ENCODE results near the gene PPP1R13B.

The PPP1R13B gene

GRCh38 chr14:103862393-103862782, 15.0 kb upstream of the PPP1R13B start:
- WGBS, 2 donors (ENCODE audit: extremely low coverage in 2 of 2, insufficient read length in 2 of 2, insufficient replicate concordance in 1 of 2): no CpG with 5 or more reads among the region's 7 CpGs
- H2BK5ac ChIP-seq (ENCODE audit: low read length): no peak overlapping the region
- H3K36me3 ChIP-seq (replicated peaks in 1 of 2; ENCODE audit: control insufficient read depth in 2 of 2, insufficient read depth in 2 of 2, low read length in 2 of 2): no peaks in the 10 kb centered on the region
- no peak overlapping the region for H3K14ac ChIP-seq (ENCODE audit: low read length)
- no peaks in the 10 kb centered on the region for H3K79me1 ChIP-seq (ENCODE audit: low read depth, low read length)
- no peak overlapping the region for H3K18ac ChIP-seq (ENCODE audit: low read length)
- H4K8ac ChIP-seq (ENCODE audit: low read depth, low read length): no peak overlapping the region
- no peak overlapping the region for H3K23ac ChIP-seq (ENCODE audit: low read depth, low read length, poor library complexity)
- H3K9ac ChIP-seq (ENCODE audit: low read depth, low read length, poor library complexity): no peak overlapping the region
- no peak overlapping the region for H3K4ac ChIP-seq (ENCODE audit: low read length)
- DNase-seq (ENCODE audit: low spot score): no peak
- no peak overlapping the region for H2BK120ac ChIP-seq (ENCODE audit: low read depth, low read length)
- no peak overlapping the region for H2AK5ac ChIP-seq (ENCODE audit: low read depth, low read length)
- no peak overlapping the region for H3K27ac ChIP-seq (replicated peaks; ENCODE audit: low read length)
- no peak overlapping the region for H2BK15ac ChIP-seq (ENCODE audit: low read length)
- no peaks in the 10 kb centered on the region for H3K4me1 ChIP-seq (ENCODE audit: control insufficient read depth in 2 of 2, insufficient read depth in 1 of 2, low read depth in 1 of 2, low read length in 2 of 2)
- no peak overlapping the region for H3K4me2 ChIP-seq (ENCODE audit: insufficient read depth, low read length, poor library complexity, severe bottlenecking)
- no peak overlapping the region for H2AFZ ChIP-seq (ENCODE audit: low read length)
- H2BK12ac ChIP-seq (ENCODE audit: low read length): no peak overlapping the region
- no peak overlapping the region for H4K91ac ChIP-seq (ENCODE audit: low read depth, low read length, poor library complexity)
- H3K4me3 ChIP-seq (ENCODE audit: low read length in 2 of 2): no peak overlapping the region
- no peaks in the 10 kb centered on the region for H3K9me3 ChIP-seq (replicated peaks in 1 of 2; ENCODE audit: control insufficient read depth in 2 of 2, insufficient read depth in 1 of 2, low read depth in 1 of 2, low read length in 2 of 2)
- H3K27me3 ChIP-seq (ENCODE audit: control insufficient read depth in 3 of 3, insufficient read depth in 3 of 3, low read depth in 1 of 3, low read length in 3 of 3): peaks cover 0 to 9% (median 0%) of the 10 kb centered on the region in 3 experiments

GRCh38 chr14:103861413-103862392, 14.3 kb upstream of the PPP1R13B start:
- no peak overlapping the region for H2BK5ac ChIP-seq (ENCODE audit: low read length)
- no peak overlapping the region for H3K14ac ChIP-seq (ENCODE audit: low read length)
- H3K4me3 ChIP-seq (ENCODE audit: low read length in 2 of 2): no peak overlapping the region

GRCh38 chr14:103859416-103860202, 12.2 kb upstream of the PPP1R13B start:
- H3K14ac ChIP-seq (ENCODE audit: low read length): peak overlapping the region; percentile 1
- no peak overlapping the region for H3K18ac ChIP-seq (ENCODE audit: low read length)
- no peaks in the 10 kb centered on the region for H3K9me3 ChIP-seq (replicated peaks in 1 of 2; ENCODE audit: control insufficient read depth in 2 of 2, insufficient read depth in 1 of 2, low read depth in 1 of 2, low read length in 2 of 2)
- no CpG with 5 or more reads among the region's 18 CpGs for WGBS, 2 donors (ENCODE audit: extremely low coverage in 2 of 2, insufficient read length in 2 of 2, insufficient replicate concordance in 1 of 2)
- no peak overlapping the region for H2BK120ac ChIP-seq (ENCODE audit: low read depth, low read length)
- H4K91ac ChIP-seq (ENCODE audit: low read depth, low read length, poor library complexity): no peak overlapping the region
- no peak overlapping the region for H3K9ac ChIP-seq (ENCODE audit: low read depth, low read length, poor library complexity)
- peak overlapping the region; percentile 46 for H2BK15ac ChIP-seq (ENCODE audit: low read length)
- peaks cover 0 to 27% (median 0%) of the 10 kb centered on the region in 3 experiments for H3K27me3 ChIP-seq (ENCODE audit: control insufficient read depth in 3 of 3, insufficient read depth in 3 of 3, low read depth in 1 of 3, low read length in 3 of 3)
- H3K79me1 ChIP-seq (ENCODE audit: low read depth, low read length): no peaks in the 10 kb centered on the region
- no peak overlapping the region for H3K4me2 ChIP-seq (ENCODE audit: insufficient read depth, low read length, poor library complexity, severe bottlenecking)
- H2AK5ac ChIP-seq (ENCODE audit: low read depth, low read length): no peak overlapping the region
- H3K4me1 ChIP-seq (ENCODE audit: control insufficient read depth in 2 of 2, insufficient read depth in 1 of 2, low read depth in 1 of 2, low read length in 2 of 2): peaks cover 15 to 20% of the 10 kb centered on the region in 2 donors
- no peaks in the 10 kb centered on the region for H3K36me3 ChIP-seq (replicated peaks in 1 of 2; ENCODE audit: control insufficient read depth in 2 of 2, insufficient read depth in 2 of 2, low read length in 2 of 2)
- no peak overlapping the region for H3K4me3 ChIP-seq (ENCODE audit: low read length in 2 of 2)
- no peak overlapping the region for H2BK12ac ChIP-seq (ENCODE audit: low read length)
- no peak overlapping the region for H4K8ac ChIP-seq (ENCODE audit: low read depth, low read length)
- H2BK5ac ChIP-seq (ENCODE audit: low read length): peak overlapping the region; percentile 30
- no peak for DNase-seq (ENCODE audit: low spot score)
- no peak overlapping the region for H3K27ac ChIP-seq (replicated peaks; ENCODE audit: low read length)
- no peak overlapping the region for H3K4ac ChIP-seq (ENCODE audit: low read length)
- no peak overlapping the region for H2AFZ ChIP-seq (ENCODE audit: low read length)
- H3K23ac ChIP-seq (ENCODE audit: low read depth, low read length, poor library complexity): peak overlapping the region; percentile 13

More at GRCh38 chr14:103861413-103862392, 14.3 kb upstream of the PPP1R13B start:
- no peak overlapping the region for H3K27ac ChIP-seq (replicated peaks; ENCODE audit: low read length)
- H3K18ac ChIP-seq (ENCODE audit: low read length): peak overlapping the region; percentile 72
- H3K79me1 ChIP-seq (ENCODE audit: low read depth, low read length): no peaks in the 10 kb centered on the region
- H3K4ac ChIP-seq (ENCODE audit: low read length): no peak overlapping the region
- peaks cover 0 to 1% of the 10 kb centered on the region in 2 donors for H3K4me1 ChIP-seq (ENCODE audit: control insufficient read depth in 2 of 2, insufficient read depth in 1 of 2, low read depth in 1 of 2, low read length in 2 of 2)
- H3K9ac ChIP-seq (ENCODE audit: low read depth, low read length, poor library complexity): no peak overlapping the region
- no peak overlapping the region for H4K91ac ChIP-seq (ENCODE audit: low read depth, low read length, poor library complexity)
- peak overlapping the region; percentile 49 for H2BK15ac ChIP-seq (ENCODE audit: low read length)
- no peaks in the 10 kb centered on the region for H3K9me3 ChIP-seq (replicated peaks in 1 of 2; ENCODE audit: control insufficient read depth in 2 of 2, insufficient read depth in 1 of 2, low read depth in 1 of 2, low read length in 2 of 2)
- H3K27me3 ChIP-seq (ENCODE audit: control insufficient read depth in 3 of 3, insufficient read depth in 3 of 3, low read depth in 1 of 3, low read length in 3 of 3): peaks cover 0 to 16% (median 0%) of the 10 kb centered on the region in 3 experiments
- H3K4me2 ChIP-seq (ENCODE audit: insufficient read depth, low read length, poor library complexity, severe bottlenecking): no peak overlapping the region
- DNase-seq (ENCODE audit: low spot score): no peak
- H3K23ac ChIP-seq (ENCODE audit: low read depth, low read length, poor library complexity): peak overlapping the region; percentile 87
- no peak overlapping the region for H2BK120ac ChIP-seq (ENCODE audit: low read depth, low read length)
- no peaks in the 10 kb centered on the region for H3K36me3 ChIP-seq (replicated peaks in 1 of 2; ENCODE audit: control insufficient read depth in 2 of 2, insufficient read depth in 2 of 2, low read length in 2 of 2)
- no CpG with 5 or more reads among the region's 14 CpGs for WGBS, 2 donors (ENCODE audit: extremely low coverage in 2 of 2, insufficient read length in 2 of 2, insufficient replicate concordance in 1 of 2)
- H4K8ac ChIP-seq (ENCODE audit: low read depth, low read length): peak overlapping the region; percentile 29
- no peak overlapping the region for H2BK12ac ChIP-seq (ENCODE audit: low read length)
- H2AK5ac ChIP-seq (ENCODE audit: low read depth, low read length): no peak overlapping the region
- no peak overlapping the region for H2AFZ ChIP-seq (ENCODE audit: low read length)
